K562 (cell line): ENCODE data around the gene WDR86. TPM values are rescaled to one million over a fixed set of nuclear protein-coding genes. Genes with fewer than 3 reads are reported as not detected.
A peak's percentile ranks its signal among the peaks of the same experiment; 100 is the strongest.

Experiments used
- BRF1 ChIP-seq: IDR thresholded peaks from 3 replicates; pipeline ENCODE4 v1.6.1; 2011; ENCODE audit warnings: borderline replicate concordance, mild to moderate bottlenecking; ENCODE audit not compliant: insufficient read length; ENCODE audit errors: extremely low read depth
- ELF1 ChIP-seq: fragments of 200-800 bp; sonication (Bioruptor generic); IDR thresholded peaks from 2 replicates; pipeline ENCODE4 v1.6.1; 2016; ENCODE audit warnings: missing genetic modification characterization, missing compliant biosample characterization
- ETS2 ChIP-seq: IDR thresholded peaks from 2 replicates; pipeline ENCODE4 v1.6.1; 2016; ENCODE audit warnings: borderline replicate concordance, missing genetic modification characterization, mild to moderate bottlenecking, moderate library complexity, missing compliant biosample characterization; ENCODE audit not compliant: poor library complexity, severe bottlenecking
- HNRNPL ChIP-seq: fragments of 200-400 bp; formaldehyde crosslinking; IDR thresholded peaks from 2 replicates; pipeline ENCODE4 v1.6.1; 2017; ENCODE audit warnings: low read depth, mild to moderate bottlenecking, low read length
- LCOR ChIP-seq: sonication (generic); formaldehyde crosslinking; IDR thresholded peaks from 2 replicates; pipeline ENCODE4 v1.8.0; 2022; ENCODE audit warnings: mild to moderate bottlenecking, missing genetic modification reagents
- MECOM ChIP-seq: fragments of 250-450 bp; sonication (Bioruptor Pico); IDR thresholded peaks from 2 replicates; pipeline ENCODE4 v1.8.0; 2022; ENCODE audit warnings: inconsistent platforms
- POLR2A ChIP-seq: fragments of 450-650 bp; conservative IDR thresholded peaks from 2 replicates; pipeline ENCODE4 v1.6.1; 2016
- POLR2AphosphoS2 ChIP-seq: IDR thresholded peaks from 2 replicates; pipeline ENCODE4 v1.6.1; 2012; ENCODE audit warnings: low read length, improper control_type of control experiment
- RFX5 ChIP-seq: IDR thresholded peaks from 2 replicates; pipeline ENCODE4 v1.6.1; 2011; ENCODE audit warnings: low read depth, mild to moderate bottlenecking, improper control_type of control experiment, low read length
- TAL1 ChIP-seq: fragments of 450-650 bp; IDR thresholded peaks from 2 replicates; pipeline ENCODE4 v1.6.1; 2016; ENCODE audit warnings: mild to moderate bottlenecking
- ZNF232 ChIP-seq: sonication (generic); formaldehyde crosslinking; IDR thresholded peaks from 2 replicates; pipeline ENCODE4 v1.8.0; 2022; ENCODE audit warnings: mild to moderate bottlenecking, missing genetic modification reagents
- ZNF239 ChIP-seq: fragments of 250-450 bp; sonication (Bioruptor Pico); IDR thresholded peaks from 2 replicates; pipeline ENCODE4 v1.4.0; 2020; ENCODE audit warnings: mild to moderate bottlenecking
- polyA plus RNA-seq, 8 experiments: library from polyadenylated mRNA; depleted of rRNA in 4 of 8; stranded (reverse) in 5 of 8; unstranded in 3 of 8; fragments of >200 nt; fragmentation: Nextera tagmentation in 2 of 8; fragmentation: Illumina TruSeq in 1 of 8; extraction: Ambion mirVana in 2 of 8; extraction: Trizol in 1 of 8; gene quantifications; 2 replicates each; pipeline versions ENCODE4 v1.2.1 to v1.2.3, GENCODE V29; 2011 to 2014; ENCODE audit warnings: inconsistent platforms in 1 of 8, missing spikeins in 1 of 8
- total RNA-seq, 7 experiments: library from RNA; depleted of rRNA in 6 of 7; stranded (reverse); fragments of >200 nt in 6 of 7; fragmentation: Illumina TruSeq in 2 of 7; extraction: Trizol in 2 of 7; gene quantifications; 2 replicates each; pipeline versions ENCODE4 v1.2.1 to v1.2.3, GENCODE V29; 2011 to 2021; ENCODE audit warnings: low replicate concordance in 1 of 7
- TF ChIP-seq, protein P1 (sequence below): fragments of 250-450 bp; sonication (Bioruptor Pico); IDR thresholded peaks from 2 replicates; pipeline ENCODE4 v1.5.0; 2021; ENCODE audit warnings: mild to moderate bottlenecking, borderline replicate concordance
- TF ChIP-seq, protein P2 (sequence below): fragments of 450-650 bp; formaldehyde crosslinking; IDR thresholded peaks from 2 replicates; pipeline ENCODE4 v1.4.0; 2022; ENCODE audit warnings: missing genetic modification characterization
- TF ChIP-seq, protein P3 (sequence below): sonication (generic); formaldehyde crosslinking; IDR thresholded peaks from 2 replicates; pipeline ENCODE4 v1.8.0; 2022; ENCODE audit warnings: missing genetic modification reagents, mild to moderate bottlenecking, moderate library complexity, borderline replicate concordance
- TF ChIP-seq, protein P4 (sequence below): fragments of 450-650 bp; IDR thresholded peaks from 2 replicates; pipeline ENCODE4 v1.6.1; 2017; ENCODE audit warnings: antibody characterized with exemption, mild to moderate bottlenecking
- TF ChIP-seq, protein P5 (sequence below): IDR thresholded peaks from 2 replicates; pipeline ENCODE4 v1.6.1; 2014; ENCODE audit warnings: antibody characterized with exemption

WDR86 gene
- total and polyA plus RNA-seq, 9 of the 15 experiments (the other 6 are each of a cell fraction or from before 2014, with no cell fraction given), result 0.24 TPM; not detected in 8

DNA sequence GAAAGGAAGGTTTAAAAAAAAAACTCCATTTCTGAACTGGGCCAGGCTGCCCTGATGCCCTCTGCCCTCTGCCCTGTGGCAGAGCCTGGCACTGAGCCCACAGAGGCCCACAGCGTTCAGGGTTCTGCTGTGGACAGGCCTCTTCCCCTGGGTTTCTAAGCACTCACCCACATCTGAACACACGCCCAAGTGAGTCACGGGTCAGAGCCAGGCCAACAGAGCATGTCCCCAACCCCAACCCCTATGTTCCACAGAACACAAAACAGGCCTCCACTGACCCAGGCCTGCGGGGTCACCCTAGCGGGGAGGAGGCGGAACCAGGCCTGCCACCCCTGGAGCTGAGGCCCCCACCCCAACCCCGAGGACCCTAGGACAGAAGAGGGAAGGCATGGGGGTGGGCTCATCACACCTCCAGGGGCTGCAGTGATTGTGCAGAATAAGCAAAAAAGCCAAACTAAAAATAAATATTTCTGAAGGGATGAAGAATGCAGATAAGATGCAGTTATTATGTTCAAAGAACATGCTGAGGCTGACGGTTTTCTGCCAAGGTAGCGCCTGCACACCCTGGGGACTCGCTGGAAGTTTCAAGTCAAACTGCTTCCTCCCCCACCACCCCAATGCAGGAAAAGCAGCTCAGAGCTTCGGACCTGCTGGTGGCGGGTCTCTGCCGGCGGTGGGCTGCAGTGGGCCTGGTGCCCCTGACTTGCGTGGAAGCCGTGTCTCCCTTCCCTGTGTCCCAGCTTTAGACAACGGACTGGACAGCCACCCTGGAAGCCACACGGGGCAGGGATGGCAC, 5.4 kb downstream of the WDR86 start (continued):
- TF ChIP-seq, protein P1, sequence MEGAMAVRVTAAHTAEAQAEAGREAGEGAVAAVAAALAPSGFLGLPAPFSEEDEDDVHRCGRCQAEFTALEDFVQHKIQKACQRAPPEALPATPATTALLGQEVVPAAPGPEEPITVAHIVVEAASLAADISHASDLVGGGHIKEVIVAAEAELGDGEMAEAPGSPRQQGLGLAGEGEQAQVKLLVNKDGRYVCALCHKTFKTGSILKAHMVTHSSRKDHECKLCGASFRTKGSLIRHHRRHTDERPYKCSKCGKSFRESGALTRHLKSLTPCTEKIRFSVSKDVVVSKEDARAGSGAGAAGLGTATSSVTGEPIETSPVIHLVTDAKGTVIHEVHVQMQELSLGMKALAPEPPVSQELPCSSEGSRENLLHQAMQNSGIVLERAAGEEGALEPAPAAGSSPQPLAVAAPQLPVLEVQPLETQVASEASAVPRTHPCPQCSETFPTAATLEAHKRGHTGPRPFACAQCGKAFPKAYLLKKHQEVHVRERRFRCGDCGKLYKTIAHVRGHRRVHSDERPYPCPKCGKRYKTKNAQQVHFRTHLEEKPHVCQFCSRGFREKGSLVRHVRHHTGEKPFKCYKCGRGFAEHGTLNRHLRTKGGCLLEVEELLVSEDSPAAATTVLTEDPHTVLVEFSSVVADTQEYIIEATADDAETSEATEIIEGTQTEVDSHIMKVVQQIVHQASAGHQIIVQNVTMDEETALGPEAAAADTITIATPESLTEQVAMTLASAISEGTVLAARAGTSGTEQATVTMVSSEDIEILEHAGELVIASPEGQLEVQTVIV (CRISPR knock-in tag), result no peak
- TF ChIP-seq POLR2A (0 out of 2 replicates have a peak, but pooled peaks have one; percentile 31), ZNF239 (no peak), MECOM (CRISPR knock-in tag) (0 out of 2 replicates have a peak, but pooled peaks have one; percentile 31), BRF1 (no peak), ETS2 (no peak), POLR2AphosphoS2 (no peak), ZNF232 (CRISPR knock-in tag) (0 out of 2 replicates have a peak, but pooled peaks have one; percentile 22), LCOR (CRISPR knock-in tag) (0 out of 2 replicates have a peak, but pooled peaks have one; percentile 65), RFX5 (0 out of 2 replicates have a peak, but pooled peaks have one; percentile 15), ELF1 (tag) (no peak), HNRNPL (peak; percentile 79; the same call in 1 of the 2 replicates), TAL1 (no peak)
- TF ChIP-seq, protein P2, sequence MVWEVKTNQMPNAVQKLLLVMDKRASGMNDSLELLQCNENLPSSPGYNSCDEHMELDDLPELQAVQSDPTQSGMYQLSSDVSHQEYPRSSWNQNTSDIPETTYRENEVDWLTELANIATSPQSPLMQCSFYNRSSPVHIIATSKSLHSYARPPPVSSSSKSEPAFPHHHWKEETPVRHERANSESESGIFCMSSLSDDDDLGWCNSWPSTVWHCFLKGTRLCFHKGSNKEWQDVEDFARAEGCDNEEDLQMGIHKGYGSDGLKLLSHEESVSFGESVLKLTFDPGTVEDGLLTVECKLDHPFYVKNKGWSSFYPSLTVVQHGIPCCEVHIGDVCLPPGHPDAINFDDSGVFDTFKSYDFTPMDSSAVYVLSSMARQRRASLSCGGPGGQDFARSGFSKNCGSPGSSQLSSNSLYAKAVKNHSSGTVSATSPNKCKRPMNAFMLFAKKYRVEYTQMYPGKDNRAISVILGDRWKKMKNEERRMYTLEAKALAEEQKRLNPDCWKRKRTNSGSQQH (CRISPR knock-in tag), result no peak
- TF ChIP-seq, protein P3, sequence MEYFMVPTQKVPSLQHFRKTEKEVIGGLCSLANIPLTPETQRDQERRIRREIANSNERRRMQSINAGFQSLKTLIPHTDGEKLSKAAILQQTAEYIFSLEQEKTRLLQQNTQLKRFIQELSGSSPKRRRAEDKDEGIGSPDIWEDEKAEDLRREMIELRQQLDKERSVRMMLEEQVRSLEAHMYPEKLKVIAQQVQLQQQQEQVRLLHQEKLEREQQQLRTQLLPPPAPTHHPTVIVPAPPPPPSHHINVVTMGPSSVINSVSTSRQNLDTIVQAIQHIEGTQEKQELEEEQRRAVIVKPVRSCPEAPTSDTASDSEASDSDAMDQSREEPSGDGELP (CRISPR knock-in tag), result peak; percentile 31; the same call in 1 of the 2 replicates
- TF ChIP-seq, protein P4, sequence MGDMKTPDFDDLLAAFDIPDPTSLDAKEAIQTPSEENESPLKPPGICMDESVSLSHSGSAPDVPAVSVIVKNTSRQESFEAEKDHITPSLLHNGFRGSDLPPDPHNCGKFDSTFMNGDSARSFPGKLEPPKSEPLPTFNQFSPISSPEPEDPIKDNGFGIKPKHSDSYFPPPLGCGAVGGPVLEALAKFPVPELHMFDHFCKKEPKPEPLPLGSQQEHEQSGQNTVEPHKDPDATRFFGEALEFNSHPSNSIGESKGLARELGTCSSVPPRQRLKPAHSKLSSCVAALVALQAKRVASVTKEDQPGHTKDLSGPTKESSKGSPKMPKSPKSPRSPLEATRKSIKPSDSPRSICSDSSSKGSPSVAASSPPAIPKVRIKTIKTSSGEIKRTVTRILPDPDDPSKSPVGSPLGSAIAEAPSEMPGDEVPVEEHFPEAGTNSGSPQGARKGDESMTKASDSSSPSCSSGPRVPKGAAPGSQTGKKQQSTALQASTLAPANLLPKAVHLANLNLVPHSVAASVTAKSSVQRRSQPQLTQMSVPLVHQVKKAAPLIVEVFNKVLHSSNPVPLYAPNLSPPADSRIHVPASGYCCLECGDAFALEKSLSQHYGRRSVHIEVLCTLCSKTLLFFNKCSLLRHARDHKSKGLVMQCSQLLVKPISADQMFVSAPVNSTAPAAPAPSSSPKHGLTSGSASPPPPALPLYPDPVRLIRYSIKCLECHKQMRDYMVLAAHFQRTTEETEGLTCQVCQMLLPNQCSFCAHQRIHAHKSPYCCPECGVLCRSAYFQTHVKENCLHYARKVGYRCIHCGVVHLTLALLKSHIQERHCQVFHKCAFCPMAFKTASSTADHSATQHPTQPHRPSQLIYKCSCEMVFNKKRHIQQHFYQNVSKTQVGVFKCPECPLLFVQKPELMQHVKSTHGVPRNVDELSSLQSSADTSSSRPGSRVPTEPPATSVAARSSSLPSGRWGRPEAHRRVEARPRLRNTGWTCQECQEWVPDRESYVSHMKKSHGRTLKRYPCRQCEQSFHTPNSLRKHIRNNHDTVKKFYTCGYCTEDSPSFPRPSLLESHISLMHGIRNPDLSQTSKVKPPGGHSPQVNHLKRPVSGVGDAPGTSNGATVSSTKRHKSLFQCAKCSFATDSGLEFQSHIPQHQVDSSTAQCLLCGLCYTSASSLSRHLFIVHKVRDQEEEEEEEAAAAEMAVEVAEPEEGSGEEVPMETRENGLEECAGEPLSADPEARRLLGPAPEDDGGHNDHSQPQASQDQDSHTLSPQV, result peak; percentile 34
- TF ChIP-seq, protein P5, sequence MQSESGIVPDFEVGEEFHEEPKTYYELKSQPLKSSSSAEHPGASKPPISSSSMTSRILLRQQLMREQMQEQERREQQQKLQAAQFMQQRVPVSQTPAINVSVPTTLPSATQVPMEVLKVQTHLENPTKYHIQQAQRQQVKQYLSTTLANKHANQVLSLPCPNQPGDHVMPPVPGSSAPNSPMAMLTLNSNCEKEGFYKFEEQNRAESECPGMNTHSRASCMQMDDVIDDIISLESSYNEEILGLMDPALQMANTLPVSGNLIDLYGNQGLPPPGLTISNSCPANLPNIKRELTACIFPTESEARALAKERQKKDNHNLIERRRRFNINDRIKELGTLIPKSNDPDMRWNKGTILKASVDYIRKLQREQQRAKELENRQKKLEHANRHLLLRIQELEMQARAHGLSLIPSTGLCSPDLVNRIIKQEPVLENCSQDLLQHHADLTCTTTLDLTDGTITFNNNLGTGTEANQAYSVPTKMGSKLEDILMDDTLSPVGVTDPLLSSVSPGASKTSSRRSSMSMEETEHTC, result peak; percentile 38; the same call in 1 of the 2 replicates
- TF ChIP-seq, all 486 proteins: peak for 81
